WTC11 (cell line): ENCODE results near the gene LINC01488. TPM values are rescaled to one million over a fixed set of nuclear protein-coding genes. Genes with fewer than 3 reads are reported as not detected.

ENCODE experiments used
- ATAC-seq: fragments of 200-7000 bp; cut with Tn5 transposase; 2 replicates; pipeline ENCODE4 v1.10.0; 2021; ENCODE audit warnings: mild to moderate bottlenecking, moderate library complexity
- CTCF ChIA-PET: fragments of 300-600 bp; sonication (Branson Sonifier 250); formaldehyde crosslinking; loops from one replicate; lab custom pipeline; 2021; ENCODE audit warnings: antibody characterized with exemption; lab: Charles Lee
- POLR2A ChIA-PET: fragments of 350-600 bp; sonication (Branson Sonifier 250); formaldehyde crosslinking; loops from one replicate; lab custom pipeline; 2021; ENCODE audit warnings: antibody characterized with exemption; lab: Charles Lee
- DNase-seq: peaks from one replicate; pipeline ENCODE4 v3.0.0; 2021; ENCODE audit warnings: low spot score
- H3K27ac Mint-ChIP-seq: 2 replicates; pipeline ENCODE4 v1.8.0; 2021; ENCODE audit warnings: mixed read lengths
- H3K27me3 Mint-ChIP-seq: 2 replicates; pipeline ENCODE4 v1.8.0; 2021; ENCODE audit warnings: low read depth, mild to moderate bottlenecking, moderate library complexity, mixed read lengths
- H3K36me3 Mint-ChIP-seq: 2 replicates; pipeline ENCODE4 v1.8.0; 2021; ENCODE audit warnings: mixed read lengths
- H3K4me1 Mint-ChIP-seq: 2 replicates; pipeline ENCODE4 v1.8.0; 2022; ENCODE audit warnings: mixed read lengths
- H3K4me3 Mint-ChIP-seq: 2 replicates; pipeline ENCODE4 v1.8.0; 2021; ENCODE audit warnings: mild to moderate bottlenecking, moderate library complexity, mixed read lengths
- H3K9me3 Mint-ChIP-seq: 2 replicates; pipeline ENCODE4 v1.8.0; 2021; ENCODE audit warnings: mixed read lengths
- CREB1 ChIP-seq: sonication (generic); formaldehyde crosslinking; IDR thresholded peaks from 2 replicates; pipeline ENCODE4 v1.8.0; 2023; ENCODE audit warnings: mild to moderate bottlenecking, missing genetic modification reagents
- E2F1 ChIP-seq: sonication (generic); formaldehyde crosslinking; IDR thresholded peaks from 2 replicates; pipeline ENCODE4 v1.8.0; 2022; ENCODE audit warnings: mild to moderate bottlenecking, missing genetic modification reagents
- EMX1 ChIP-seq: fragments of 250-450 bp; sonication (Bioruptor Pico); IDR thresholded peaks from 2 replicates; pipeline ENCODE4 v1.8.0; 2021; ENCODE audit warnings: mild to moderate bottlenecking
- FOXP1 ChIP-seq: sonication (generic); formaldehyde crosslinking; IDR thresholded peaks from 2 replicates; pipeline ENCODE4 v1.8.0; 2022; ENCODE audit warnings: missing genetic modification reagents, mild to moderate bottlenecking, moderate library complexity, borderline replicate concordance
- MLX ChIP-seq: sonication (generic); formaldehyde crosslinking; IDR thresholded peaks from 2 replicates; pipeline ENCODE4 v1.8.1; 2023; ENCODE audit warnings: mild to moderate bottlenecking, missing genetic modification reagents, moderate library complexity
- MYBL2 ChIP-seq: sonication (generic); formaldehyde crosslinking; IDR thresholded peaks from 2 replicates; pipeline ENCODE4 v1.8.1; 2023; ENCODE audit warnings: mild to moderate bottlenecking, moderate library complexity, missing genetic modification reagents
- NR1H2 ChIP-seq: sonication (generic); formaldehyde crosslinking; IDR thresholded peaks from 2 replicates; pipeline ENCODE4 v1.9.0; 2021; ENCODE audit warnings: mild to moderate bottlenecking, moderate library complexity, missing genetic modification reagents
- NR3C1 ChIP-seq: sonication (generic); formaldehyde crosslinking; conservative IDR thresholded peaks from 2 replicates; pipeline ENCODE4 v1.8.1; 2023; ENCODE audit warnings: low read depth, mild to moderate bottlenecking, missing genetic modification reagents
- RELA ChIP-seq: sonication (generic); formaldehyde crosslinking; IDR thresholded peaks from 2 replicates; pipeline ENCODE4 v1.8.1; 2022; ENCODE audit warnings: missing genetic modification reagents, mild to moderate bottlenecking, borderline replicate concordance
- TEAD4 ChIP-seq: sonication (generic); formaldehyde crosslinking; IDR thresholded peaks from 2 replicates; pipeline ENCODE4 v1.8.0; 2022; ENCODE audit warnings: mild to moderate bottlenecking, missing genetic modification reagents
- ZNF138 ChIP-seq: sonication (generic); formaldehyde crosslinking; conservative IDR thresholded peaks from 2 replicates; pipeline ENCODE4 v1.8.1; 2022; ENCODE audit warnings: mild to moderate bottlenecking, moderate library complexity, missing genetic modification reagents
- ZNF263 ChIP-seq: sonication (generic); formaldehyde crosslinking; IDR thresholded peaks from 2 replicates; pipeline ENCODE4 v1.8.1; 2022; ENCODE audit warnings: low read depth, mild to moderate bottlenecking, moderate library complexity, missing genetic modification reagents
- ZNF671 ChIP-seq: fragments of 250-450 bp; sonication (Bioruptor Pico); IDR thresholded peaks from 2 replicates; pipeline ENCODE4 v1.8.0; 2021; ENCODE audit warnings: mild to moderate bottlenecking
- total RNA-seq: library from RNA; stranded (reverse); gene quantifications from 3 replicates; pipeline ENCODE4 v1.2.3, GENCODE V29; 2021
- TF ChIP-seq, protein P1 (sequence below): sonication (generic); formaldehyde crosslinking; IDR thresholded peaks from 2 replicates; pipeline ENCODE4 v1.8.1; 2023; ENCODE audit warnings: mild to moderate bottlenecking, missing genetic modification reagents, borderline replicate concordance
- TF ChIP-seq, protein P2 (sequence below): sonication (generic); formaldehyde crosslinking; IDR thresholded peaks from 2 replicates; pipeline ENCODE4 v1.8.0; 2023; ENCODE audit warnings: missing genetic modification reagents

Gene LINC01488
- total RNA-seq, 1 experiment from 2014 or later: not detected

GRCh38 chr11:69484427-69485259 is 3.2 kb downstream of the LINC01488 start (continued):
- TF ChIP-seq, protein P1, sequence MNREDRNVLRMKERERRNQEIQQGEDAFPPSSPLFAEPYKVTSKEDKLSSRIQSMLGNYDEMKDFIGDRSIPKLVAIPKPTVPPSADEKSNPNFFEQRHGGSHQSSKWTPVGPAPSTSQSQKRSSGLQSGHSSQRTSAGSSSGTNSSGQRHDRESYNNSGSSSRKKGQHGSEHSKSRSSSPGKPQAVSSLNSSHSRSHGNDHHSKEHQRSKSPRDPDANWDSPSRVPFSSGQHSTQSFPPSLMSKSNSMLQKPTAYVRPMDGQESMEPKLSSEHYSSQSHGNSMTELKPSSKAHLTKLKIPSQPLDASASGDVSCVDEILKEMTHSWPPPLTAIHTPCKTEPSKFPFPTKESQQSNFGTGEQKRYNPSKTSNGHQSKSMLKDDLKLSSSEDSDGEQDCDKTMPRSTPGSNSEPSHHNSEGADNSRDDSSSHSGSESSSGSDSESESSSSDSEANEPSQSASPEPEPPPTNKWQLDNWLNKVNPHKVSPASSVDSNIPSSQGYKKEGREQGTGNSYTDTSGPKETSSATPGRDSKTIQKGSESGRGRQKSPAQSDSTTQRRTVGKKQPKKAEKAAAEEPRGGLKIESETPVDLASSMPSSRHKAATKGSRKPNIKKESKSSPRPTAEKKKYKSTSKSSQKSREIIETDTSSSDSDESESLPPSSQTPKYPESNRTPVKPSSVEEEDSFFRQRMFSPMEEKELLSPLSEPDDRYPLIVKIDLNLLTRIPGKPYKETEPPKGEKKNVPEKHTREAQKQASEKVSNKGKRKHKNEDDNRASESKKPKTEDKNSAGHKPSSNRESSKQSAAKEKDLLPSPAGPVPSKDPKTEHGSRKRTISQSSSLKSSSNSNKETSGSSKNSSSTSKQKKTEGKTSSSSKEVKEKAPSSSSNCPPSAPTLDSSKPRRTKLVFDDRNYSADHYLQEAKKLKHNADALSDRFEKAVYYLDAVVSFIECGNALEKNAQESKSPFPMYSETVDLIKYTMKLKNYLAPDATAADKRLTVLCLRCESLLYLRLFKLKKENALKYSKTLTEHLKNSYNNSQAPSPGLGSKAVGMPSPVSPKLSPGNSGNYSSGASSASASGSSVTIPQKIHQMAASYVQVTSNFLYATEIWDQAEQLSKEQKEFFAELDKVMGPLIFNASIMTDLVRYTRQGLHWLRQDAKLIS (CRISPR knock-in tag): no peak
- no peak for TF ChIP-seq MYBL2 (CRISPR knock-in tag)
- TF ChIP-seq MLX (CRISPR knock-in tag): no peak
- TF ChIP-seq EMX1 (CRISPR knock-in tag): no peak
- TF ChIP-seq CREB1 (CRISPR knock-in tag): no peak
- TF ChIP-seq, protein P2, sequence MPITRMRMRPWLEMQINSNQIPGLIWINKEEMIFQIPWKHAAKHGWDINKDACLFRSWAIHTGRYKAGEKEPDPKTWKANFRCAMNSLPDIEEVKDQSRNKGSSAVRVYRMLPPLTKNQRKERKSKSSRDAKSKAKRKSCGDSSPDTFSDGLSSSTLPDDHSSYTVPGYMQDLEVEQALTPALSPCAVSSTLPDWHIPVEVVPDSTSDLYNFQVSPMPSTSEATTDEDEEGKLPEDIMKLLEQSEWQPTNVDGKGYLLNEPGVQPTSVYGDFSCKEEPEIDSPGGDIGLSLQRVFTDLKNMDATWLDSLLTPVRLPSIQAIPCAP (CRISPR knock-in tag): no peak

DNA sequence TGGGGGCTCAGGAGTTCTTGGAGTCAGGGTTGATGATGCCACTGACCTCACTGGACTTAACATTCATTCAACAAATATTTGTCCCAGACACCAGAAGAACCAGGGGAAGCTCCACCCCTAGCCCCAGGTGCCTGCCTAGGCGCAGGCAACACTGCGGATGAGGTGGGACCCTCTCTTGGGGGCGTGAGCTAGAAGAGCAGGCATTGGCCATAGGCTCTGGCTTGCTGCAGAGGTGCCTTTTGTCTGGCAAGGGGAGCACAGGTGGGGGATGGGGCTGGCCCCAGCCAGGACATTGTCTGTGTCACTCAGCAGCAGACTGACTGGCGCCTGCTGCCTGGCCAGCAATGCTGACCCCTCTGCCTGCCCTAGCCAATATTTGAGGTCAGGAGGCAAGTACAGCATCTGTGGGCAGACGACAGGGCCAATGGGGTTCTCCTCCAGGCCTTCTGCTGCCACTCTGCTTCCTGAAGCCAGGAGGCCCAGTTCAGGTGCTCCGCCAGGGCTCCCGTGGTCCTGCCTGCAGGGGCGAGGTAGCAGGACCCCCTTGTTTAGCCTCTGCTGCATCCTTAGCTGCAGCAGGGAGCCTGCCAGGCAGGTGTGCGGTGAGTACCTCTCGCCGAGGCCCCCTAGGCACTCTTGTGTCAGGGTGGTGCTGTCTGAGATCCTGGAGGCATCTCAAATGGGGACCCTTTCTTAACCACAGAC is 4.0 kb downstream of the LINC01488 start:
- no peak overlapping the region for H3K27ac Mint-ChIP-seq
- DNase-seq: no peak
- TF ChIP-seq TEAD4 (CRISPR knock-in tag): no peak
- no peak for TF ChIP-seq ZNF138
- TF ChIP-seq FOXP1: no peak

DNA sequence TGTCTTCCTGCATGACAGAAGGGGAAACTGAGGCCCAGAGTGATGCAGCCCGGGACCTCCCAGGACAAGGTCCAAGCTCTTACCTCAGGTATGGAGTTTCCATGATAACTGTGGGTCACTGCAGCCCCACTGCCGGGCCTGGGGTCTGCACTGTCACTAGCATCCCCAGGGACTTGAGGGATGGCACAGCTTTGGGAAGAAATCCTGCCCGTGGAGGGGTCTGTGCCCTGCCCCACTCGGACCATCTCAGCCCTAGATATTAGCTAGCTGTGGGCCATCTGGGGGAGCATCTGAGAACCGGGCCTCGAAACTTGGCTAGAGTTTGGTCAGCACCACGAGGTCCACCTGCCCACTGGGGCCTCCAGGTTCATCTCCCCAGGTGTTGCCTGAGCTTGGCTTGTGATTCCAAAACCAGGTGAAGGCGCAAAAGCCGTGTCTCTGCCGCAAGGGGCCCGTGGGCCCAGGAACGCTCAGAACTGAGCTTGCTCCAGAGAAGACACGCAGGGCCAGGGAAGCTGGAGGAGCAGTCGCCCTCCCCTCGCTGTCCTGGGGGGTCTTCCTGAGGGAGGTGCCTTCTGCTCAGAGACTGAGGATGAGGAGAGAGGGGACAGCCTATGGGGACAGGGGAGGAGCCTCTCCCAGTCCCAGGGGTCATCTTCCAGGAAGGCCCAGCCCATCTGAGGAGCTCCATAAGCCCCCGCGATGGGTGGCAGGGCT is 4.8 kb downstream of the LINC01488 start:
- ChIA-PET POLR2A (no interaction called here), CTCF (interaction anchor here (1.2 kb wide), 1 partner anchor 355 kb away, joined by 3 read pairs; no protein-coding TSS in a partner anchor)
- no peaks in the 10 kb centered on the region for H3K36me3 Mint-ChIP-seq

More for the DNA sequence above, 4.0 kb downstream of the LINC01488 start:
- Mint-ChIP-seq H3K4me1 (peaks cover 18% of the 10 kb centered on the region), H3K27me3 (no peaks in the 10 kb centered on the region), H3K36me3 (no peaks in the 10 kb centered on the region), H3K9me3 (no peaks in the 10 kb centered on the region), H3K4me3 (no peak overlapping the region)
- ChIA-PET CTCF (no interaction called here), POLR2A (interaction anchor here (0.5 kb wide), 1 partner anchor 773 kb away, joined by 3 read pairs; no protein-coding TSS in a partner anchor)
- ATAC-seq: no peak

More for the DNA sequence above, 4.8 kb downstream of the LINC01488 start:
- H3K9me3 Mint-ChIP-seq: no peaks in the 10 kb centered on the region
- peaks cover 18% of the 10 kb centered on the region for H3K4me1 Mint-ChIP-seq
- no peaks in the 10 kb centered on the region for H3K27me3 Mint-ChIP-seq
- TF ChIP-seq ZNF263 (no peak), E2F1 (CRISPR knock-in tag) (no peak), NR1H2 (no peak), ZNF671 (no peak), RELA (CRISPR knock-in tag) (no peak), NR3C1 (CRISPR knock-in tag) (no peak)
- H3K4me3 Mint-ChIP-seq: no peak overlapping the region
- DNase-seq (no peak), ATAC-seq (no peak)
- H3K27ac Mint-ChIP-seq: no peak overlapping the region
